HEK293T (cell line): ENCODE measurements around the gene YTHDF1.

ENCODE experiments used
- CTCF ChIA-PET: fragments of 350-600 bp; formaldehyde crosslinking; extraction: SDS; loops from one replicate; lab custom pipeline; 2021; ENCODE audit warnings: antibody characterized with exemption, inconsistent platforms; lab: Yijun Ruan, JAX
- POLR2A ChIA-PET: fragments of 350-600 bp; formaldehyde crosslinking; extraction: SDS; loops from one replicate; lab custom pipeline; 2020; ENCODE audit warnings: antibody characterized with exemption, inconsistent platforms; lab: Yijun Ruan, JAX
- DNase-seq: peaks from one replicate; pipeline ENCODE4 v3.0.0; 2012; ENCODE audit warnings: mixed read lengths; ENCODE audit errors: extremely low spot score
- ARNT ChIP-seq: fragments of 450-650 bp; IDR thresholded peaks from 2 replicates; pipeline ENCODE4 v1.6.1; 2017; ENCODE audit warnings: mild to moderate bottlenecking
- BHLHE40 ChIP-seq: fragments of 450-650 bp; IDR thresholded peaks from 2 replicates; pipeline ENCODE4 v1.6.1; 2016; ENCODE audit warnings: mild to moderate bottlenecking, moderate library complexity, borderline replicate concordance
- CTBP1 ChIP-seq: fragments of 450-650 bp; IDR thresholded peaks from 2 replicates; pipeline ENCODE4 v1.6.1; 2016; ENCODE audit warnings: borderline replicate concordance
- ELF4 ChIP-seq: fragments of 450-650 bp; IDR thresholded peaks from 2 replicates; pipeline ENCODE4 v1.6.1; 2017; ENCODE audit warnings: antibody characterized with exemption
- FOXA1 ChIP-seq: fragments of 450-650 bp; IDR thresholded peaks from 2 replicates; pipeline ENCODE4 v1.6.1; 2016; ENCODE audit warnings: mild to moderate bottlenecking
- FOXK2 ChIP-seq: fragments of 450-650 bp; IDR thresholded peaks from 2 replicates; pipeline ENCODE4 v1.6.1; 2016; ENCODE audit warnings: mild to moderate bottlenecking
- FOXM1 ChIP-seq: fragments of 450-650 bp; IDR thresholded peaks from 2 replicates; pipeline ENCODE4 v1.6.1; 2017; ENCODE audit warnings: mild to moderate bottlenecking, borderline replicate concordance
- HDGF ChIP-seq: fragments of 450-650 bp; IDR thresholded peaks from 2 replicates; pipeline ENCODE4 v1.6.1; 2017; ENCODE audit warnings: antibody characterized with exemption, borderline replicate concordance
- L3MBTL2 ChIP-seq: fragments of 450-650 bp; conservative IDR thresholded peaks from 2 replicates; pipeline ENCODE4 v1.6.1; 2016; ENCODE audit warnings: mild to moderate bottlenecking
- LEF1 ChIP-seq: fragments of 450-650 bp; IDR thresholded peaks from 2 replicates; pipeline ENCODE4 v1.6.1; 2017; ENCODE audit warnings: mild to moderate bottlenecking, borderline replicate concordance
- NFRKB ChIP-seq: fragments of 450-650 bp; IDR thresholded peaks from 2 replicates; pipeline ENCODE4 v1.6.1; 2016; ENCODE audit warnings: mild to moderate bottlenecking, moderate library complexity
- PKNOX1 ChIP-seq: fragments of 450-650 bp; IDR thresholded peaks from 2 replicates; pipeline ENCODE4 v1.6.1; 2016
- SP1 ChIP-seq: fragments of 450-650 bp; IDR thresholded peaks from 2 replicates; pipeline ENCODE4 v1.6.1; 2017
- SUZ12 ChIP-seq: fragments of 450-650 bp; IDR thresholded peaks from 2 replicates; pipeline ENCODE4 v1.6.1; 2016; ENCODE audit warnings: mild to moderate bottlenecking
- TARDBP ChIP-seq: fragments of 450-650 bp; IDR thresholded peaks from 2 replicates; pipeline ENCODE4 v1.6.1; 2016
- ZNF384 ChIP-seq: fragments of 450-650 bp; IDR thresholded peaks from 2 replicates; pipeline ENCODE4 v1.6.1; 2016

YTHDF1 gene

DNA sequence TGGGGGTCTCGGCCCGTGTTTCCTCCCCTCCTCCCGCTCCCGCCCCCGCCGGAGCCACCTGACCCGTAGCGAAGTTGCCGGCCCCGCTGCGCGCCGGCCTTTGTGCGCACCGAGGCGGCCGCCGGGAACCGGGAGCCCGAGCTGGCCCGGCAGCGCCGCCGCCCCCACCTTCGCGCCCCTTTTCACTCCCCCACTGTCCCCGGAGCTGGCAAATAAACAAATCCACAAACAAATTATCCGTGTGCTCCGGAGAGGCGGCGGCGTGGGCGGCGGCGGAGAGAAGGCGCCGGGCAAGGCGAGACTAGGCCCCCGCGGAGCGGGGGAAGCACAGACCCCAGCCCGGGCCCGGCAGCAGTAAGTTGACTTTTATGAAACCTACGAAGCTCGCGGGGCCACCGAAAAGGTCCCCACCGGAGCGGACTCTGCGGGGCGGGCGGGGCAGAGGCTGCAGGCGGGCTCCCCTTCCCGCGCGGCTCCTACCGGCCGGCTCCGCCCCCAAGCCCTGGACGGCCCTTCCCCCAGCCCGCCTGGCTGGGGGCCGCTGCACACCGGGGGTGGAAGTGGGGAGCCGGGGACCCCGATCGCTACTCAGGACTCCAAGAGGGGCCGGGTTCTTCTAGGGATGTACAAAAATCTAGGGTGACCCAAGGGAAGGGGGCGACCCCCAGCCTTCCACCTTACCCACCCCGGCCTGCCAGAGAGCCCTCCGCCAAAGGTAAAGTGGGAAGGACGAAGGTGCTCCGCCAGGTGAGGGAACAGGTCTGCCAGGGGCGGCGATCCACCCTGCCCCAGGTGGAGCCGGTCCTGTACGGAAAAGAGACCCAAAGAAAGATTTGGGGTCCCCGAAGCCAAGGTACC is 40.7 kb downstream of the YTHDF1 start:
- POLR2A ChIA-PET: interaction anchor here (1.2 kb wide), 1 partner anchor 40 kb away, joined by 3 read pairs; no protein-coding TSS in a partner anchor
- CTCF ChIA-PET: no interaction called here
- DNase-seq: no peak
- TF ChIP-seq HDGF (no peak), ELF4 (no peak), TARDBP (no peak), SP1 (no peak), SUZ12 (no peak), LEF1 (no peak), FOXM1 (no peak)

- DNase-seq: no peak
- TF ChIP-seq FOXA1 (no peak), LEF1 (no peak), BHLHE40 (no peak), FOXK2 (no peak), TARDBP (no peak), SP1 (no peak), FOXM1 (no peak), NFRKB (no peak), HDGF (no peak), PKNOX1 (no peak), CTBP1 (no peak), L3MBTL2 (no peak), ZNF384 (no peak), ARNT (no peak), SUZ12 (no peak)
- CTCF ChIA-PET: no interaction called here
- POLR2A ChIA-PET: no interaction called here
These were observed 41.5 kb downstream of the YTHDF1 start for GRCh38 chr20:63174309-63175037.

GRCh38 chr20:63173552-63174191 is 42.3 kb downstream of the YTHDF1 start:
- no peak for TF ChIP-seq FOXK2
- CTCF ChIA-PET: no interaction called here
- POLR2A ChIA-PET: no interaction called here
- no peak for DNase-seq

GRCh38 chr20:63172726-63173125 is 43.2 kb downstream of the YTHDF1 start:
- ChIA-PET CTCF (interaction anchor here (0.7 kb wide), 1 partner anchor 8 kb away, joined by 3 read pairs; no protein-coding TSS in a partner anchor), POLR2A (no interaction called here)
- no peak for DNase-seq
- no peak for TF ChIP-seq SUZ12
- no peak for TF ChIP-seq ELF4

- no peak for DNase-seq
- ChIA-PET POLR2A (no interaction called here), CTCF (no interaction called here)
- TF ChIP-seq NFRKB: no peak
- no peak for TF ChIP-seq HDGF
- TF ChIP-seq ZNF384: no peak
- no peak for TF ChIP-seq CTBP1
- no peak for TF ChIP-seq FOXA1
- no peak for TF ChIP-seq FOXM1
- no peak for TF ChIP-seq FOXK2
- TF ChIP-seq LEF1: no peak
- no peak for TF ChIP-seq TARDBP
These were observed 43.9 kb downstream of the YTHDF1 start for GRCh38 chr20:63171991-63172390.

DNA sequence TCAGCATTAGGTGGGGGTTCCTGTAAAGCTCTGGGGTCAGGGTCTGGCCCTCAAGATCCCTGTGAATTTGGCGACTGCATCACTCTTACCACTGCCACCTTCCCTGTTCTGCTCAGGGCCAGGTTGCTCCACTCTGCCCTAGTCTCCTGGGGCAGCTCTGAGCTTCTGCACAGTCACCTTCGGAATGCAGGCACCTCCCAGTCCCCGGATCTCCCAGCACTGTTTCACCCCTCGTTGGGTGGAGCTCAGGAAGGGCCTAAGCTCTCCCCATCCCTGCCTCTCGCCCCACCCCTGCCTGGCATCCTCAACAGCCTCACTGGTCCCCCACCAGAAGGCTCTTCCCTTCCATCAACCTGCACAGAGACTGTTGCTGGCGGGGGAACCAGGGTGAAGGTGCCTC is 46.2 kb downstream of the YTHDF1 start:
- CTCF ChIA-PET: no interaction called here
- POLR2A ChIA-PET: interaction anchor here (1.4 kb wide), 1 partner anchor 20 kb away, joined by 3 read pairs; no protein-coding TSS in a partner anchor
- TF ChIP-seq NFRKB (no peak), ELF4 (no peak), BHLHE40 (no peak), FOXK2 (no peak), L3MBTL2 (no peak), SP1 (no peak), HDGF (no peak), SUZ12 (no peak), ARNT (no peak), FOXM1 (no peak), TARDBP (no peak), ZNF384 (no peak), PKNOX1 (no peak), LEF1 (no peak), FOXA1 (no peak), CTBP1 (no peak)
- DNase-seq: no peak
